HG02973 (cell line): Measurements from ENCODE around the gene KLK11.

Source experiments
- ATAC-seq: cut with Tn5 transposase; IDR thresholded peaks from one replicate; pipeline ENCODE4 v1.9.1; 2021; ENCODE audit warnings: moderate library complexity; ENCODE audit not compliant: unreplicated experiment

KLK11 gene

GRCh38 chr19:51029718-51030117, 3.3 kb upstream of the KLK11 start:
- ATAC-seq, result no peak

GRCh38 chr19:51027873-51028272, 1.5 kb upstream of the KLK11 start:
- no peak for ATAC-seq

- no peak for ATAC-seq
Measured at GRCh38 chr19:51027126-51027806, 850 bp upstream of the KLK11 start.

DNA sequence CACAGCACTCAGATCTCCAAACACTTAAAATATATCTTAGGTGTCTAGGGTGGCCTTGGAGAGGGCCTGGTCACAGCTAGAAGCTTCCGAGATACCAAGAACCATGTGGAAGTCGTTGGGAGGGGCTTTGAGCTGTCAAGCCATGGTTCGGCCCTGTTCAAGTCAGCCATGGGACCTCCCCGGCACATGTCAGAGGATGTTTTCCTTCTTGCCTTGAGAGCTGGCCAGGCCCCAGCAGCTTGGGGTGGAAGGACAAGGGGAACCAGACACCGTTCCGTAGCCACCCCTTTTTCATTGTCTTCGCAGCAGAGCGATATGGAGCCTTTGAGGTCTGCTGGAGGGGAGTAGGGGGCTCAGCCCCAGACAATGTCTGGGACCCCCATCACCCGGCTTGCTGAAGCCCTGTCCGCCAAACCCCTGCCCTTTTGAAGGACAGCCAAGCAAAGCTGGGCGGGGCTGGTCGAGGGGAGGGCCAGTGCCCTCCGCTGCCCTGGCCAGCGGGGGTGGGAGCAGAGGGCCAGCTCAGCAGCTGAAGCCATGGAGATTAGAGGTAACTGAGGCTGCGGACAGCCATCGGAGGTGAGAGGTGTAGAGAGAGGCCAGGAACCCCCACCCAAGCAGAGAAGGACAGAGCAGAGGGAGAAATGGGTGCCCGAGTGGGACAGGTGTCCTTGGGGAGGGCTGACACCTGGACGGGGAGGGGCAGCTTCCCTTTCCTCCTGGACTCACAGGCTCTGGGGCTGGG, 435 bp downstream of the KLK11 start:
- no peak for ATAC-seq

GRCh38 chr19:51025401-51025800, 1.0 kb downstream of the KLK11 start:
- no peak for ATAC-seq

DNA sequence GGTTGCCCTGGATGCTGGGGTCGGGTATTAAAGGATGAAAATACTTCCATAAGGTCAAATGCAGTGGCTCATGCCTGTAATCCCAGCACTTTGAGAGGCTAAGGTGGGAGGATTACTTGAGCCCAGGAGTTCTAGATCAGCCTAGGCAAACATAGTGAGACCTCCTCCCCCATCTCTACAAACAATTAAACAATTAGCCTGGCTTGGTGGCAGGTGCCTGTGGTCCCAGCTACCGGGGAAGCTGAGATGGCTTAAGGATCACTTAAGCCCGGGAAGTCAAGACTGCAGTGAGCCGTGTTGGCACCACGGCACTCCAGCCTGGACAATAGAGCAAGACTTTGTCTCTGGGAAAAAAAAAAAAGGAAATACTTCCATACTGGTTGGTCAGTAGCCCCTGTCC, 1.5 kb downstream of the KLK11 start:
- no peak for ATAC-seq

DNA sequence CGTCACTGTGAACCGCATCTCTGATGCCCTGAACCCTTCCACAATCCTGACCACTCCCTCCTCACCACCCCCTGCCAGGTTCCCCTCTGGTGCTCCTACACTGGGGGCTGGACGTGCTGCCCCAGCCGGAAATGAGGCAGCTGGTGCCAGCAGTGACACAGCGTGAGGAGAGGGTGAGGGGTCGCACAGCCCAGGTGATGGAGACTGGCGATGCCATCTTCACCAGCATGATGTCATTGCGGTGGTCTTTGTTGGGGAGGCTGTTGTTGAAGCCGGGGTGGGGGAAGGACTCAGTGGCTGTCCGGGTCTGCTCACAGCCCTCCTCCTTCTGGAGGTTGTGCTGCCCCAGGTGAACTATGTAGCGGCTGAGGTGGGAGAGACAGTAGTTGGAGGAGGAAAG, 2.5 kb downstream of the KLK11 start:
- no peak for ATAC-seq

- ATAC-seq, result no peak
Measured at GRCh38 chr19:51022526-51022925, 3.9 kb downstream of the KLK11 start.

GRCh38 chr19:51020988-51021651, 5.3 kb downstream of the KLK11 start:
- ATAC-seq, result no peak

GRCh38 chr19:51019544-51019925, 6.9 kb downstream of the KLK11 start, which contains the start of gene KLK10:
Gene KLK10 (minus strand): TSS chr19:51019709. CDS start chr19:51019130, 579 bp downstream.
- ATAC-seq, result no peak

DNA sequence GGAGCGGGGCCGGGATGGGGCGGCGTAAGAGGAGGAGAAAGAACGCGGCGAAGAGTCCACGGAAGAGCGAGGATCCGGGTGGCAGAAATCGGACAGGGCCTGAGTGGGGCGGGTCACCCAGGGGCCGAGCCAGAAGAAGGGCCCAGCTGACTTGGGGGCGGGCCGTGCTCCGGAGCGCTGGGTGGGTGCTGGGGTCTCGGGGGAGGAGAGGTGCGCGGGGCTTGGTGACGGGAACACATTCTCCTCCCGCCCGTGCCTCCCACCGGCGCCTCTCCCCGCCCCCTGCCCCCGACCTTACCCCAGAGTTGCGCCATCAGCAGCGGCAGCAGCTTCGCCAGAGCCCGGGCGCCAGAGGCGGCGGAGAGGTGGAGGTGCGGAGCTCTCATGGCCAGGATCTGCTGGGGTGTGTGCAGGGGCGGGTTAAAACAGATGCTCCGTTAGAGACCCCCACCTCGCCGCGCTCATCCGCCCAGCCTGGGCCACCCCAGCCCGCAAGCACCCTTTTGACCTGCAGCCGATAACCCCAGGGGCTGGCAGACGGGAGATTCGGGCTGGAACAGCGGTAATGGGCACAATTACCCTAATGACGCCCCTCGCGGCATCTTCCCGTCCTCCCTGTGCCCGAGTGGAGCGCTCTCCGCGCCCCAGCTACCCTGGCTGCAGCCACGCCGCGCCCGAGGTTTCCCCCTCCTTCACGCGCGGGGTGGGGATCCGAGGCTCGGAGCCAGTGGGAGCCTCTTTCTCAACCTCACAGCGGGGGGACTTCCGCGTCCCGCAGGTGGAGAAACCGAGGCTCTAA, 7.5 kb downstream of the KLK11 start:
- no peak for ATAC-seq

DNA sequence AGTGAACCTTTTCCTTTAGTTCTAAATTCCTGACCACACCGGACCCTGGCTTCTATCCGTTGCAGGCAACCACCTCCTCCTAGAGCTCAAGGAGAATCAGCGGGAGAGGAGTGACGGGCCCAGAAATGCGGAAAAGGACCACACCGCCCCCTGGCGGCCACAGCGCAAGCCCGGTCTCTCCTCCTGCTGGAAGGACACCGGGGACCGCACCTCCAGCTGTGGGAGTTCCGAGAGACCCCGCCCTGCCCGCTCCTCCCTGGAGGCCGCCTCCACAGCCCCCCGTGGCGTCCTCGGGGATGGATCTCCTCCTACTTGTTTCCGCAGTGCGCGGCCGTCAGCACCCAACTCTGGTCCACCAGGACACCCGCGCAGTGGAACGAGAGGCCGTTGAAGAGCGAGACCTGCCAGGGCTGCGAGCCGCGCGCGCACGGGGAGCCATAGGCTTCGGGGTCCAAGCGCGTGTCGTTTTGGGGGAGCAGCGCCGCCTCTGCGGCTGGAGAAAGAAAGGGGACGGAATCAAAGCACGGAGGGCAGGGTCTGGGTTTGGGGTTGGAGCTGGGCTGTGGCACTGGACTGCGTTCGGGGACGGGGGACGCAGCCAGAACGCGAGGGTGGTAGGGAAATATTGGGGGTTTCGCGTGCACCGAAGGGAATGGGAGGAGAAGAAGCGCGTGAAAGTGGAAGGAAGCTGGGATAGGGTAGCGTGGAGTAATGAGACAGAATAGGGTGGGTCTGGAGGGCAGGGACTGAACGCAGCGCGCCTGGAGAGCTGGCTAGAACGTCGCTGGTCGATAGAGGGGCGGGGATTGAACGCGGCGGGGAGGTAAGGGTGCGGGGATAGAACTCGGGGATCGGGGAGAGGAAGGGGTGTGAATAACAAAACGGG, 9.4 kb downstream of the KLK11 start:
- no peak for ATAC-seq

DNA sequence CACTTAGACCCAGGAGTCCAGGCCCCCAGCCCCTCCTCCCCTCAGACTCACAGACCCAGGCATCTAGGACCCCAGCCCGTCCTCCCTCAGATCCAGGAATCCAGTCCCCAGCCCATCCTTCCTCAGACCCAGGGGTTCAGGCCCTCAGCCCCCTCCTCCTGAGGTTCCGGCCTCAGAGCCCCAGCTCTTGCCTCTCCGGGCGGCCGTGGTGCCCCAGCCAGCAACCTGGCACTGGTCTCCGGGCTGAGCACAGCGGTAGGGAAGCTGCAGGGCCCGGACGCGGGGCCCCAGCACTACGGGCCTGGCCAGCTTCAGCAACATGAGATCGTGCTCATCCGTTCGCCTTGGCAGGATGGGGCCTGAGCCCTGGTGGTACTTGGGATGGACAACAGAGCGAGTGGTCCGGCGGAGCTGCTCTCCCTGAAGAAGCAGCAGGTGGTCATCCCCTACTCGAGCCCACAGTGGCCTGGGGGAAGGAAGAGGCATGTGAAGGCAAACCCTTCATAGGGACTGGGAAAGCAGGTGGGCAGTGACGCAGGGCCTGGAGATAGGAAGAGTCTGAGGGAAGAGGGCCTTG, 10.6 kb downstream of the KLK11 start:
- no peak for ATAC-seq

GRCh38 chr19:51014242-51014641, 12.2 kb downstream of the KLK11 start:
- ATAC-seq, result no peak

DNA sequence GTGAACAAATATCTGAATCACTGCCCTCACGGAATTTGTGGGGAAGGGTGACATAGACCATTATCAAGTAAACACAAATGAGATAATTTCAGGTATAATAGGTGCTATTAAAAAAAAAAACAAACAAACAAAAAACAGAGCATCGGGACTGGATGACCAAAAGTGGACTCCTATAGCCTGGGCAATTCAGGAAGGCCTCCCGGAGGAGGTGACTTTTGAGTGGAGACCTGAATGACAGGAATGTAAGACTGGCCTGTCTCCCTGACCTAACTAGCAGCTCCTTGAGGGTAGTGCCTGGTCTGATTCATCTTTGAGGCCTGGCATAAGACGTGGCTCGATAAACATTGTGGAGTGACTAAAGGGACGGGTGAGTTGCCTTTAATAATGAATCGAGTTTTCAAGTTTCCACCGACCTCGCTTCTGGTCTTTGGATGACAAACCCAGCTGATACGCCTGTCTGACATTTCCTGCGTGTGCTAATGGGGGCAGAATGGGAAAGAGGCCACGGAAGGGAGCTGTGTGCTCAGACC, 13.7 kb downstream of the KLK11 start:
- ATAC-seq, result no peak

GRCh38 chr19:51010066-51010795, 16.2 kb downstream of the KLK11 start:
- ATAC-seq, result no peak

- no peak for ATAC-seq
Measured at GRCh38 chr19:51009061-51009891, 17.1 kb downstream of the KLK11 start.

DNA sequence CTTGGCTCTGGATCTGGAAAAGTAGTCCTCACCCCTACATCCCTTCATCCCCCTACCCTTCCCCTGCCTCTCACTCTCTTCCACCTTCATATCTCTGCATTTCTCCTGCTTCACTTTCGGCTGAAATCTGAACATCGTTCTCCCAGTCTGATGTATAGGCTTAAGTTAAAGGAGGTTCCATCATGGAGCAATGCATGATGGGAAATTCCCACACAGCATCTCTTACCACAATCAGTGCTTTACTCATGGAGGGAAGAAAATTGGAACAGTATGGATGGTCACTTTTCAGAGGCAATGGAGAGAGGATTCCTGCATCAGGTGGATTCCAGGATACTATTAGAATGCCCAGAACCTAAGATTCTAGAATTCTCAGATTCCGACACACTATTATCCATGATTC, 18.9 kb downstream of the KLK11 start:
- no peak for ATAC-seq
